Hypothalamus (tissue), 51 donors: ENCODE data around the gene TMEM121B.
A peak's percentile ranks its signal among the peaks of the same experiment; 100 is the strongest.

Experiments
- DNase-seq, 51 donors: peaks; one replicate each; lab custom pipeline; 2025; lab: John Stamatoyannopoulos, UW

TMEM121B gene

DNA sequence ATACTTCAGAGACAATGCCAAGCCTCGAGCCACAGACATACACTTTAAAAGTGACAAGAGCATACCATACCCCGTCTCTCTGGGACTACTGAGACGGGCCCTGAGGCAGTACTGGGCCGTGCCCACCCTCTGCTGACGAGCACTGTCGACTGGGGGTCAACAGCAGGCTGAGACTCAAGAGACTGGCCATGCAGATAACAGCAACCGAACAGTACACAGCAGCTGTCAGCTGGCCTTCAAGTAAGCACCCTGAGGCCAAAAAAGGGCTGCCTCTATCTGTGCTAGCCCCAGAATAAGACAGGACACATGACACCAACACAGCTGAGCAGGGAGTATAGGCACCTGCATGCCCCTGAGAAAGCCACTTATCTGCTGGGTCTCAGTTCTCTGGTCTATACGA, 18.9 kb upstream of the TMEM121B start:
- no peak for DNase-seq

DNA sequence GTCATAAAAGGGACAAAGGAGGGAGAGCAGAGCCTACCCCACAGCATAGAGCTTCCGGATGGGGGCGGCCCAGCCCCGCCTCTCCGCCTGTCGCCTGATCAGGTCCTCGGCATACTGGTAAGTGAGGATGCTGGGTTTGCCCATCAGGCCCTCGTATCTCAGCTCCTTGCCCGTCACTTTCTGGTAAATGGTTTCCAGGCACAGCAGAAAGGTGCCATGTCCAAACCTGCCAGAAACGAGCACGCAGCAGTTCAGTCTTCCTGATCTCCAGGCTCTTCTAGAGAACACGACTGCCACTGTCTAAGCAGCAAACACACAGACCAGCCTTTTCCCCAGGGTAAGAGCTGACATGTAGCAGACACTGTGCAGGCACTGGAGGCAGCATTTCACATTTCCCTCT, 17.4 kb upstream of the TMEM121B start:
- no peak for DNase-seq

DNA sequence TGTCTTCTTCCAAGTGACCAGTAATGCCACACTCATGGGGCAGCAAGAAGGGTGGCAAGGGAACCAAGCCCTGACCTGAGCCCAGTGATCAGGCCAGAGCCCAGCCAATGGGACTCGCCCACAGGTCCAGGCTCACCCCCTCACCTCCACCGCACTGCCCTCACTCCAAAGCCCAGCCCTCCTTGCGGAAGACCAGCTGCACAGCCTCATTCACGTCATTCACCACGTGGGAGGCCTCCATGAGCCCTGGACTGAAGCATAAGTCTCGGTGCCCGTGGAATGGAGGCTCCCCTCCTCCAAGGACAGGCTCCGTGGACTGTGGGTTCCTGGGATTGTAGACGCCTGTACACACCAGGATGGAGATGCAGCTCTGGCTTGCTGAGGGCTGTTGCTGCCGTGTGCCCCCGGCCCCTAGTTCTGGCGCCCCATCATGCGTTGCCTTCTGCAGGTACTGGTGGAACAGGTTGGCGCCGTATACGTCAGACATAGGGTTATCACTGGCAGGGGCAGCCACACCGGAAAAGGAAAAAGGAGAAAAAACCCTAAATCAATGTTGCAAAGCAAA, 16.8 kb upstream of the TMEM121B start:
- no peak for DNase-seq

DNA sequence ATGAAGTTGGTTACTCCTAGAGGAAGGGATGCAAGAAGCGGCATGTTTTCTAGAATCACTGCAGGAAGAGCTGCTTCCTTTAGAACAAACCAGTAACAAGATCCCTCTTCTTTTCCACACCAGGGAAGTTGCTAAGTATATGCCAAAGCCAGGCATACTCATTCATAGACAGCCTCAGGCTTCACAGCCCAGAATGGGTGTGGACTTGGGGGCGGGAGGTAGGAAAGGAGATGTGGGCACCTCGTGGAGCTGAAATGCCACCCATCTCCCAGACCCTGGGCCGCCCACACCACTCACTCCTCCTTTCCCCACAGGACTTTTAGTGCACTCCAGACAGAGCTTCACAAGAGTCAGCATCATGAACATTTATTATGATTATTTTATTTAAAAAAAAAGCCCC, 16.0 kb upstream of the TMEM121B start:
- DNase-seq: no peak

DNA sequence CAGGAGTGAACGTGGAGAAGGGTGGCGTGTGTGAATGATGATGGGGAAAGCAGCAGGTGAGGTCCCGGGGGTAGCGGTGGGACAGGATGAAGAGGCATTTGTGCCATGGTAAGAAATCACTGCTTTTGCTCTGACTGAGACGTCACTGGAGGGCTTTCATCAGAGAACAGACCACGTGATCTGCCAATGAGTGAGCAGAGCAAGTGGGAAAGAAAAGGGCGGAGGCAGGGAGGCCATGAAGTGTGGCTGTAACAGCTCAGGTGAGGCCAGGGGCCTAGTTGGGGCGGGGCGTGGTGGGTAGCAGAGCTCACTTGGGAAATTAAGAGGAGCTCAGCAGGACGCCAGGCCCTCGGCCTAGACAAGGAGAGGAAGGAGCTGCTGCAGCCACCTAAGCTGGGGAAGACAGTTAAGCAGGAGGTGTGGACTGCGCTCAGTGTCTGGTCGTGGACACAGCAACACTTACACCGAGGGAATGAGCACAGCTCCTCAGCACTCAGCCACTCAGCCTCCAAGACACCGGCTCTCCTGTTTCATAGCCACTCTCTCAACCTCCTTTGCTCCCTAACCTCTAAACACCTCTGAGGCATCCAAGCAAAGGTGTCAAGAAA, 14.1 kb upstream of the TMEM121B start:
- DNase-seq: no peak

DNA sequence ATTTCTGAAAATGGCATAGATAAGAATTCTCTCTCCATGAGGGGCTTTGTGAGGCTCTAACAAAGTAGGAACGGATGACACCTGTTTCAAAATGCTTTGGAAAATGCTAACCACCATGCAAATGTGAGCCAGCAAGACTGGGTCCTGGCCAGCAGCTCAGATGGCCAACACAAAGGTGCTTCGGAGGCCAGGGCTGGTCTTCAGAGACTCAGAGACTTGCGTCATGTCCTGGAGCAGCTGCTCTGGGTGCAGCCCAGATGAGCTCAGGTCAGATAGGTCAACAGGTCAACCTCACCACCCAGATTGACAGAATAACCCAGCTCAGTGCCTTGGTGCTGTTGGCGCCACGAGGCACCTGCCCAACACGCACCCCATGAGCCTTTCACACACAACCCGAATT, 12.0 kb upstream of the TMEM121B start:
- no peak for DNase-seq

DNA sequence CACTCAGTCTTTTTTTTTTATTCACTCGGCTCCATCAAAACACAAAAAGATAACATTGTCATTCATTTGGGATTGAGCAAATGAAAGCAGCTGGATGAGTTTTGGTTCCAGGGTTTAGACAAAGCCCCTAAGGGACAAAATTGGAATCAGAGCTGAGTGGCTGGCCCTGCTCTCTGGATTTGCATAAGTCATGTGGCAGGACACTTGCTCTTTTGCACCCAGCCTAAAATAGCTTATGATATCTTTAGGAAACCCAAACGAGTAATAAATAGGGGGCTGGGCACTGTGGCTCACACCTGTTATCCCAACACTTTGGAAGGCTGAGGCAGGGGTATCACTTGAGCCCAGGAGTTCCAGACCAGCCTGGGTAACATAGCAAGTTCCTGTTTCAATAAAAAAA, 11.0 kb upstream of the TMEM121B start:
- no peak for DNase-seq

DNA sequence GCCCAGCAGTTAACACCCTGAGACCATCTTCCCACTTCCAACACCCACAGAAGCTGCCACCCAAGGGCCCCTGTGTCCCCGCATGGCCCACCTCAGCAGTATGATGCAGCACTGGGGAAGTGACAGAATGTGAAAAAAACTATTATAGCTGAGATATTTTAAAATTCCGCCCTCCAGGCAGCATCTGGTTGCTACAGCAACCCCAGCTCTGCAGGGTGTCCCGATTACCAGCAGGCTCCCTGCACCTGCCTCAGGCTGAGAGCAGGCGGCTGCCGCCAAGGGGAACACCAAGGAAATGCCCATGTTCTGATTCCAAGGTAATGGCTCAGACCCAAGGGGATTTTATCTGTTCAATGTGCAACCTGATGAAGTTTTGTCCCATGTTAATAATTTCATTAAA, 10.5 kb upstream of the TMEM121B start:
- DNase-seq: peak in 13 of 51 donors; percentile 13 to 74 (median 32)

DNA sequence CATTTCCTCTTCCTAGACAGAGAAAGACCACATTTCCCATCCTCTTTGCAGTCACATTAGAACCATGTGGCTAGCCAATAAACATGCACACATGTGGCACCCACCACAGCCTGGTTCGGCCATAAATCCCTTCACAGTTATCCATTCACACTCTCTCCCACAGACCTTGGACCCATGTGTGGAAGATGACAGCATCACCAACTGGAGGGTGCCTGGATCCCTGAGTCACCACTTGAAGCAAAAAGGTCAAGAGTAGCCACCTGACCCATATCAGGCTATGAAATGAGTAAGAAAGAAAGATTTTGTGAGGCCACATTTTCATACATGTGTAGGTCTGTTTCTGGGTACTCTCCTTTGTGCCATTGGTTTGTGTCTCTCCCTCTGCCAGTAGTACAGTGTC, 9.0 kb upstream of the TMEM121B start:
- no peak for DNase-seq

DNA sequence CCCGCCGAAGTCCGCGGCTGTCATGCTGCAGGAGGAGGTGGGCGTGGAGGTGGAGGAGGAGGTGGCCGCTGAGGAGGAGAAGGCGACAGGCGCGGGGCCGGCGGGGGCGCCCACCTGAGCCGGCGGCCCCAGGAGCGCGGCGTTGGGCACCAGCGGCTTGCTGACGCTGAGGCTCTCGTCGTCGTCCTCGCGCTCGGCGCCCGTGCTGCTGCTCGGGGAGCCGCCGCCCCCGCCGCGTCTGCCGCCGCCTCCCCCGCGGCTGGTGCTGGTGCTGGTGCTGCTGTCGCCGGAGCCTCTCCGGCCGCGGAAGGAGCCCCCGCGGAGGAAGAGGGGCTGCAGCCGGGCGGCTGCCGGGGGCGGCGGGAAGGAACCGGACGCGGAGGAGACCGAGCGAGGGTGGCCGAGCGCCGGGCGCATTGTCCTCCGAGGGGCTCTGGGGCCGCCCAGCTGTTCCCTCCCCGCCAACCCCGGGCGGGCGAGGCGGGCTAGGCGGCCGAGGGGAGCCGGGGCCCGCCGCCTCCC, 388 bp downstream of the TMEM121B start:
- DNase-seq: peak in 2 of 51 donors; percentile 33 to 42

DNA sequence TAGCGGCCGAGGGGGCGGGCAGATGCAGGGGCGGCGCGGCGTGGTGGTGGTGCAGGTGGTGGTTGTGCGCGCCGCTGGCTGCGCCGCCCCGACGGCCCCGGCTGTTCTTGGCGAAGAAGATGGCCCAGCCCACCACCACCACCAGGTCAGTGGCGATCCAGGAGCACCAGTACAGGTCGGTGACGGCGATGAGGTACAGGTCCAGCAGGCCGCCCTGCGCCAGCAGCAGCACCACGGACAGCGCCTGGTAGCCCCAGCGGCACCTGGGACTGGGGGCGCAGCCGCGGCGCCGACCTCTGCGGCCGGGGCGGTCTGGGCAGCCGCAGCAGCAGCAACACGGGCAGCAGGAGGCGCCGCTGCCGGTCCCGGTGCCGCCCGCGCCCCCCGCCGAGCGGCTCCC, 879 bp downstream of the TMEM121B start:
- DNase-seq: peak in 3 of 51 donors; percentile 25 to 30 (median 28)

DNA sequence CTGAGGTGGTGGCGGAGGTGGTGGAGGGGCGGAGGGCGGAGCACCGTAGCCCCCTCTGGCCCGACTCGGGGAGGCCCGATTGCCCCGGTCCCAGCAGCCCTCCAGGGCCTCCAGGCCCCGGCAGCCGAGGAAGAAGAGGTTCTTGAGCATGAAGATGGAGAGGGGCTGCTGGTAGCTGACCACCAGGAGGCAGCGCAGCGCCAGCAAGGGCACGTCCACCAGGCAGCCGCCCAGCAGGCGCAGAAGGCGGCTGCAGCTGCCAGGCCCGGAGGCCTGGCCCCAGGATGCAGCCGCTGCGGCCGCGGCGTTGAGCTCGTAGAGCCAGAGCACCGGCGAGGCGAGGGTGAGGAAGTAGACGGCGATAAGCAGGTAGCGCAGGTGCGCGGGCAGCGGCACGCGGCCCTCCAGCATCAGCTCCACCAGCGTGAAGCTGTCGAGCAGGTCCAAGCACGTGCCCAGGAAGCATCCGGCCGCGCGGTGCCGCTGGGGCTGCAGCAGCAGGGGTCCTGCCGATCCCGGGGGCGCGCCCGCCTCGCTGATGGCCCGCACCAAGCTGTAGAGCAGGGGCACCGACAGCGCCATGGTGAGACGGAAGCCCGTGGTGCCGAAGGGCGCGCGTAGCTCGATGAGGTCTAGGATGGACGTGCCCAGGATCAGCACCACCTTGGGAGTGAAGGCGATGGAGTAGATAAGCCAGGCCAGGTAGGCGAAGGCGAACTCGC, 1.5 kb downstream of the TMEM121B start:
- DNase-seq: peak in 5 of 51 donors; percentile 11 to 42 (median 23)

DNA sequence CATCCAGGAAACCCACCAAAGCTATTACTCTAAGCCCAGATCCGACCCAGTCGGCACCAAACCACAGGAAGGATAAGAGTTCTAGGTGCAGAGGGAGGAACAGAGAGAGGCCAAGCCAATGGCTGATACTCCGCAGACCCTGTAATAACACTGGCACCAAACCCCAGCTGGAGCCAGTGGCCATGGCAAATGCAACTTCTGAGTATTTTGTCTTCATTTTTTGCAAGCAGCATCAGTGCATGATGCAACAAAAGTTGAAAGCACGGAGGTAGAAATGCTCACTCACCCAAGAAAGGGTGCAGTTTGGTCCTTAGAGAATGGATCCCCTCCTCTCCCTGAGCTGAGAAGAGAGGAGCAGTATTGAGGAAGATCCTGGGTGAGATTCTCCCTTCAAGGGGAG, 2.8 kb downstream of the TMEM121B start:
- DNase-seq: no peak

DNA sequence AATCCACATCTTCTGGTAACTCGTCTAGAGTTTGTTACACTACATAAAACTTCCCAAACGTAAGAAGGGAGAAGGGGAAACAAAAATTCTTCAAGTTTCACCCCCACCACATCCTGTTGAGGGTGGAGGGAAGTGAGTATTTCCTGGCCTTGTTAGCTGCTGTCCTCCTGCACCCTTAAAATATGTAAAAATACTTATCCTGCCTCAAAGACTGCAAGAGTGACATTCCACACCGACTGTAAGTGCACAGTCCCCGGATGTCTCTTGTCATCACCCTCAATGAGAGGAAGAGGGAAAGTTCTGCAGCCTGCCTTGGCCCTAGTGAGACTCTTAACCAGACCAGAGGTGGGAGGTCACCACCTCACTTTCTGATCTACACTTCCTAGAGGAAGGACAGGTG, 3.3 kb downstream of the TMEM121B start:
- DNase-seq: peak in 1 of 51 donors; percentile 23

DNA sequence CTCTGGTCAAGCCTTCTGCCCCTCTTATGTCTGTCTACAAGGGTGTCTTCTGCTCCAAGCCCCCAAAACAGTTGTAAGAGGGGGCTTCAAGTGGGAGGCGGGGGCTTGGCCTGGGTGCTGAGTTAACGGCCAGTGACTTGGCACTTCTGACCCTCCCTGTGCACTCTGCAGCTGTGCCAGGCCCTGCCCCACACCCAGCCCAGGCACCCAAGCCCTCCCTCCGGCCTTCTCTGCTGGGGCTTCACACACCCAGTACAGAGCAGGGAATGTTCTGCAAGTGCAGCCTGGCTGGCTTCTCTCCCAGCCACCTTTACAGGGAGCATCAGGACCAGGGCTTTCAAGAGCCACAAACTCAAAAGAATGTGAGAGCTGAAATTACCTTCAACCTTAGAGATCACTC, 3.8 kb downstream of the TMEM121B start:
- DNase-seq: no peak

DNA sequence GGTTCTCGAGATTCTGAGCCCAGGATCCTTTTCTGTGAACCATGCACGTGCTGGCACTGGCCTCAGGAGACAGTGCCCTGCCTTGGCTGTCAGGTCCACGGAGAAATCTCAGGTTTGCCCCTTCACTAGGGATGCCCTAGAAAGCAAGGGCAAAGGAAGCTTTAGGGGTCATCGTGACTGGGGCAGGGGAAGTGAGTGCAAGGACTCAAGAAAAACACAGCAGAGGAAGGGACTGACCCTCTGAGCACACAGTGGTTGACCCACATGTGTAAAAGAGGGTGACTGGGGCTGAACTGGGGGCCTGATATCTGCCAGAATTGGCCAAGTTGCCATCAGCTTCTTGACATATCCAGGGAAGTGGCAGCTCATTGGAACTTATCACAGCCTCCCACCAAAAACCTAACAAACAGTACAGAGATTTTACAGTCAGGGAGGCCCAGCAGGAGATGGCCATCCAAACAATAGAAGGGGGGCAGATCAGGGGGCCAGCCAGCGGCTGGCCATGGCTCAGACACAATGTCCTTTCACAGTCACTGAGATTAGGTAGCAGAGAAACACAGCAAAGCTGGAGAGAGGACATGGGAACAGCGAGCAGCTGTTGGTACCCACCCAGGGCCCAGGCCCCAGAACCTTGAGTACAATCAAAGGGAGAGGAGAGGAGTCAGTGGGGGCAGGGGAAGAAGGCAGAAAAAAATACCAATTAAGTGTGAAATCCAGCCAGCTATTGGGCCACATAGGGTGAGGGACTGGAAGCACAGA, 4.4 kb downstream of the TMEM121B start:
- DNase-seq: no peak

DNA sequence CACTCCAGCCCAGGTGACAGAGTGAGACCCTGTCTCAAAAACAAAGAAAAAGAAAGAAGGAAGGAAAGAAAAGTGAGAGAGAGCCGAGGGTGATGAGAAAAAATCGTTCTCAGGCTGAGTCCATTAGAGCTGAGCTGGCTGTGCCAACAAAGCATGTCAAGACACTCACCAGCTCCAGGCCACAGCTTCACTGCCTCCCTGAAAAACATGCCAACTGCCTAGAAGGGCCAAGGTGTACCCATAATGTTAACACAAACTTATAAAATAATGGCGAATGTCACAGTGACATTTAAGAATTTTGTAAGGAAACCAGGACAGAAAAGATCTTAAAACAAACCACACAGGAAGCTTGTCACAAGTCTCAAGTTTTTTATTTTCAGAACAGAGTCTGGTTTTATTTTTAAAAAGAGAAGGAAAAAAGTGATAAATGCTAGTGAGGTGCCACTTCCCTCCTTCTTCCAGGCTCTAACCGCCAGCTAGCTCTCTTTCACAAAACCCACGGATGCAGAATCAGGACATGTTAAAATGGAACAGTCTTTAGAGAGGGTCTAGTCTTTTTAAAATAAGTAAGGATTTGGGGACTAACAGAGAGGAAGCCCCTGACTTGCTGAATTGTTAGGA, 5.1 kb downstream of the TMEM121B start:
- peak in 1 of 51 donors; percentile 13 for DNase-seq

DNA sequence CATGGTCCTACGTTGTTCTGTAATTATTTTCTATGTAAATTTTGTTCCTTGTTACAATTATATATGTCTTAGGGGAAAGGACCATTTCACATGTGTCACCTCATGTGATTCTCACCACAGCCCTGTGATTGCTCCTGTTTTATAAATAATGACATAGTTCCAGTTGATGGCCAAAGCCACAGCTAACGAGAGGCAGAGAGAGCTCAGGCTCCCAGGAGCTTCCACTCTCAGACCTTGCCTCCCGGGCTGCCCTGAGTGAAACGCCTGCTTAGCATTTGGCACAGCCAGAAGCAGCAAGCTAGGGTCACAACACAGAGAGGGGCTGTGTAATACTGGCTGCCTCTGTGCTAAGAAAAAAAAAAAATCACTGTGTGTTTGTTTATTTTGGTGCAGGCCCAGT, 5.9 kb downstream of the TMEM121B start:
- DNase-seq: no peak

DNA sequence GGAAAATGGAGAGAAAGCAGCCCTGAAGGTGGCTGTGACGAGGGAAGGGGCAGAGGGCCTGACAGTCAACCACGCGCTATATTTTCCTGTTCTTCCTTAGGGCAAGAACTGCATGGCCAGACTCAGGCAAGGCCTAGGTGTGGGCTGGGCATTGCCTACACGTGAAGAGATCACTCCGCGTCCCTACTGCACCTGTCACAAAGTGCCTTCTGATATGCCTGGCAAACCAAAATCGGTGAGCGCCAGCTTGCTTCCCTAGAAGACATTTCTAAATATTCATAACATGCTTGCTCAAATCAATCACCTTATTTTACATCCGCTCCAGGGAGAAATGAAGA, 6.3 kb downstream of the TMEM121B start:
- DNase-seq: no peak

DNA sequence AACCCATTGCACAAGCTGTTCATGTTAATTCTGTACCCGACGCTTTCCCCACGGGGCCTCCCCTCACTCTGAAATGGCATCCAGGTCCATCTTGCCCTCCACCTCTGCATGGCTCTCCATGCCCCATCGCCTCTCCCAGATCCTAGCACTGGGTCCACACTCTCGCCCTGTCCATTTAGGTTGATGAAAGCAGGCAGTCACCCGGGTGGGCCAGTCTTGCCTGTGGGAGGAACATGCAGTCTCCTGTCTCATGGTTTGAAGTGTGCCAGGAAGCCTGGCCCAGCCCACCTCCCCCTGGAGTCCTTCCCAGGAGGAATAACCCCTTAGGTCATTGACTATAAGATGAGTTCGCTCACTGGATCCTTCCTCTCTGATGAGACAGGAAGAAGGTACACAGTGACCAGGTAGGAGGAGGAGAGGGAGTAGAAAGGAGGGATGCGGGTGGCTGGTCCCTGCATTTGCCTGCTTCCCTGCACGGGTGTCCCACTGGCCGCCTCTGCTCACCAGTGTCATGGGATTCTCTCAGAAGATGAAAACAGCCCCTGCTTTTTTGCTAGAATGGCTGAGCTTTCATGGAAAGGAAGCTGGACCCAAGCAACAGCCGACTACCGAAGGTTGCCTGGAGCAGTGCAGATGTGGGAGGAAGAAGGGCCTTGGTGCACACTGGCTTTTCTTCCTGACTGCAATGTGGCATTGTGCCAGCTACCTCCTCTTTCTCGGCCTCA, 6.8 kb downstream of the TMEM121B start:
- DNase-seq: no peak
